Endodermal cell (in vitro differentiated cells): ENCODE data around the gene BCL2. TPM values are rescaled to one million over a fixed set of nuclear protein-coding genes. Genes with fewer than 3 reads are reported as not detected.

Source experiments
- DNase-seq: peaks from one replicate; pipeline ENCODE4 v3.0.0-alpha.2; 2017
- H3K27ac ChIP-seq: 2 replicates; pipeline ENCODE4 v1.5.1; 2013; ENCODE audit warnings: mild to moderate bottlenecking, low read depth, low read length, moderate library complexity
- H3K27me3 ChIP-seq: 2 replicates; pipeline ENCODE4 v1.6.1; 2013; ENCODE audit warnings: mild to moderate bottlenecking, low read length, moderate library complexity; ENCODE audit not compliant: insufficient read depth, control insufficient read depth, poor library complexity, severe bottlenecking
- H3K36me3 ChIP-seq: 2 replicates; pipeline ENCODE4 v1.7.0; 2013; ENCODE audit warnings: mild to moderate bottlenecking, low read length, moderate library complexity; ENCODE audit not compliant: control insufficient read depth, insufficient read depth
- H3K4me1 ChIP-seq: one replicate; pipeline ENCODE4 v1.7.0; 2013; ENCODE audit warnings: low read length; ENCODE audit not compliant: control insufficient read depth, insufficient read depth
- H3K4me3 ChIP-seq: 2 replicates; pipeline ENCODE4 v1.5.1; 2013; ENCODE audit warnings: mild to moderate bottlenecking, low read length, moderate library complexity
- H3K9ac ChIP-seq: 2 replicates; pipeline ENCODE4 v1.6.1; 2013; ENCODE audit warnings: mild to moderate bottlenecking, low read length, moderate library complexity; ENCODE audit not compliant: poor library complexity, severe bottlenecking; ENCODE audit errors: extremely low read depth
- H3K9me3 ChIP-seq: 2 replicates; pipeline ENCODE4 v1.6.1; 2013; ENCODE audit warnings: mild to moderate bottlenecking, low read length, moderate library complexity; ENCODE audit not compliant: control insufficient read depth
- H3K27ac Mint-ChIP-seq: 2 replicates; pipeline ENCODE4 v1.8.0; 2020; ENCODE audit warnings: mixed read lengths
- H3K27me3 Mint-ChIP-seq: 2 replicates; pipeline ENCODE4 v1.8.0; 2021; ENCODE audit warnings: mild to moderate bottlenecking, mixed read lengths; ENCODE audit not compliant: insufficient read depth
- H3K36me3 Mint-ChIP-seq: 2 replicates; pipeline ENCODE4 v1.8.0; 2020; ENCODE audit warnings: low read depth, mixed read lengths
- H3K4me1 Mint-ChIP-seq: 2 replicates; pipeline ENCODE4 v1.8.0; 2020; ENCODE audit warnings: mixed read lengths
- H3K4me3 Mint-ChIP-seq: 2 replicates; pipeline ENCODE4 v1.8.0; 2020; ENCODE audit warnings: mild to moderate bottlenecking, moderate library complexity, mixed read lengths
- H3K9me3 Mint-ChIP-seq: 2 replicates; pipeline ENCODE4 v1.8.0; 2020; ENCODE audit warnings: mild to moderate bottlenecking, mixed read lengths
- CTCF ChIP-seq: fragments of 200-600 bp; sonication (generic); conservative IDR thresholded peaks from 2 replicates; pipeline ENCODE4 v1.5.0; 2021; ENCODE audit warnings: antibody characterized with exemption, mild to moderate bottlenecking
- WGBS, 2 experiments: methylation state at CpG; one replicate each; pipeline versions ENCODE4 v1.1.5 to v1.1.7; 2013; ENCODE audit warnings: missing lambda C conversion rate in 2 of 2, mixed read lengths in 1 of 2; ENCODE audit not compliant: insufficient coverage in 1 of 2, insufficient read length in 1 of 2; 5-methylcytosine and 5-hydroxymethylcytosine counted together
- total RNA-seq, 2 donors: library from RNA; stranded (reverse); fragmentation: NEBNext Ultra II Directional in 1 of 2; extraction: Animal tissue kit (Norgen Biotek cat#: 25700) in 1 of 2; gene quantifications; 2 replicates in 1 of 2; 3 replicates in 1 of 2; pipeline ENCODE4 v1.2.1, GENCODE V29; 2021

The BCL2 gene
- total RNA-seq, 2 donors from 2014 or later: 1.4 to 2.3 TPM

- peaks cover 3% of the 10 kb centered on the region for H3K27me3 ChIP-seq
- no peak overlapping the region for H3K27ac Mint-ChIP-seq
- H3K36me3 ChIP-seq: no peaks in the 10 kb centered on the region
- H3K4me3 Mint-ChIP-seq: no peak overlapping the region
- no peak overlapping the region for H3K9ac ChIP-seq
- H3K36me3 Mint-ChIP-seq: no peaks in the 10 kb centered on the region
- no peak overlapping the region for H3K4me3 ChIP-seq
- TF ChIP-seq CTCF: no peak
- peaks cover 3% of the 10 kb centered on the region for H3K4me1 Mint-ChIP-seq
- DNase-seq: no peak
- H3K9me3 ChIP-seq: no peaks in the 10 kb centered on the region
- H3K27ac ChIP-seq: no peak overlapping the region
- WGBS, 2 experiments: 90 to 92% methylated on average over 2 to 7 of the region's 7 CpGs
- no peaks in the 10 kb centered on the region for H3K9me3 Mint-ChIP-seq
- peaks cover 3% of the 10 kb centered on the region for H3K27me3 Mint-ChIP-seq
- H3K4me1 ChIP-seq: no peaks in the 10 kb centered on the region
Measured at GRCh38 chr18:63161761-63162195, 157.8 kb downstream of the BCL2 start.

- WGBS, 2 experiments: 90 to 94% methylated on average over 7 of the region's 7 CpGs
- H3K4me3 ChIP-seq: no peak overlapping the region
- no peak overlapping the region for H3K27ac Mint-ChIP-seq
- H3K4me3 Mint-ChIP-seq: no peak overlapping the region
- no peaks in the 10 kb centered on the region for H3K9me3 Mint-ChIP-seq
- H3K27me3 ChIP-seq: peaks cover 2% of the 10 kb centered on the region
- H3K27me3 Mint-ChIP-seq: peaks cover 9% of the 10 kb centered on the region
- H3K4me1 ChIP-seq: no peaks in the 10 kb centered on the region
- H3K9me3 ChIP-seq: no peaks in the 10 kb centered on the region
- H3K9ac ChIP-seq: no peak overlapping the region
- H3K27ac ChIP-seq: no peak overlapping the region
- H3K4me1 Mint-ChIP-seq: peaks cover 9% of the 10 kb centered on the region
- DNase-seq: no peak
- no peaks in the 10 kb centered on the region for H3K36me3 ChIP-seq
- TF ChIP-seq CTCF: no peak
- H3K36me3 Mint-ChIP-seq: no peaks in the 10 kb centered on the region
Measured at GRCh38 chr18:63161032-63161760, 158.4 kb downstream of the BCL2 start.

DNA sequence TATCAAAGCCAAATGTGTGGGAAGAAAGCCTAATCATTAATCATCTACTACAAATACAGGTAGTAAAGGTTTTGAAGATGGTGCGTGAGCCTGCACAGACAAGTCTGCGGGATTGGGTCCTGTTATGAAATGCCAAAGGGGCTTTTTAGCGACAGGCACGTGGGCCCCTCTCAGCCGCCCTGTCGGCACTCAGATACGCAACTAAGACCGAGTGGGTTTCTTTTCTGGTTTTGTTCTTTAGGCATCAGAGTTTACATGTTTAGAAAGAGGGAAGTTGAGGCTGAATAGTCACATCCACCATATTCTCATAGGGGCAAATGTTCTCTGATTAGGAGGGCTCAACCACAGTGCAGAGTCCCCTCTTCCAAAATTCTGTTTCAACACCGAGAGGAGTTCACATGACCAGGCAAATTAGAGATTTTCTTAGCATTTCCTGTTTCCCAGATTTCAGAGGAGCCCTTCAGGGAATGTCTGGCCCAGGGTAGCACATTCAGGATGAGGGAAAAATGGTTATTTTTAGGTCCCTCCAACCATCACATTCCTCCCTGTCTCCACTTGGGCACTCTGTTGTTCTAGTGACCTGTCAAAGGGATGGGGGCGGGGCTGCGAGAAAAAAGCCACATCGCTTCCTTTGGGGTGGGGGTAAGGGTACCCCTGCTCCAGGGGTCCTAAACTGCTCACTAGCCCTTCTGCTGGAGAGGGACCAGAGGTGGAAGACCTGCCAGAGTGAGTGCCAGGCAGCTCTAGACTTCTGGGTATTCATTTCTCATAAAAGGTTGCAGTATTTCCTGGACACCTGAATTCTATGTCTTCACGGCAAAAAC is 159.2 kb downstream of the BCL2 start:
- H3K36me3 ChIP-seq: no peaks in the 10 kb centered on the region
- TF ChIP-seq CTCF: no peak
- peaks cover 5% of the 10 kb centered on the region for H3K27me3 ChIP-seq
- Mint-ChIP-seq H3K9me3 (no peaks in the 10 kb centered on the region), H3K4me3 (no peak overlapping the region), H3K27ac (no peak overlapping the region), H3K36me3 (no peaks in the 10 kb centered on the region), H3K4me1 (peaks cover 10% of the 10 kb centered on the region), H3K27me3 (peaks cover 10% of the 10 kb centered on the region)
- no peak overlapping the region for H3K4me3 ChIP-seq
- DNase-seq: no peak
- 94% methylated on average over 8 to 13 of the region's 13 CpGs for WGBS, 2 experiments
- no peaks in the 10 kb centered on the region for H3K4me1 ChIP-seq
- no peaks in the 10 kb centered on the region for H3K9me3 ChIP-seq
- no peak overlapping the region for H3K9ac ChIP-seq
- H3K27ac ChIP-seq: no peak overlapping the region
